Measurements from ENCODE around the gene CEBPG. TPM values are rescaled to one million over a fixed set of nuclear protein-coding genes. Genes with fewer than 3 reads are reported as not detected.

The CEBPG gene
- total RNA-seq, 3 donors from 2014 or later: 47.8 to 68.5 (median 58.2) TPM

Other genes starting within 250 kb of the CEBPG start
- gene WDR88, start 241.6 kb upstream of the CEBPG start, total RNA-seq: not detected
- gene LRP3, start 179.4 kb upstream of the CEBPG start, total RNA-seq: 10 to 100 TPM in 1 of 3 donors, 1 to 10 TPM in 2; 6.2 to 26.2 (median 7.4) TPM
- not detected for gene SLC7A10, start 147.9 kb upstream of the CEBPG start, total RNA-seq
- 10 to 100 TPM; 30.1 to 73.2 (median 66.1) TPM for gene CEBPA, start 71.2 kb upstream of the CEBPG start, total RNA-seq
- 10 to 100 TPM; 40.4 to 91.5 (median 79.1) TPM for gene PEPD, start 148.1 kb downstream of the CEBPG start, total RNA-seq
- gene CHST8, start 248.2 kb downstream of the CEBPG start, total RNA-seq: under 1 TPM in 1 of 3 donors, not detected in 2; 0.31 TPM

Data from mucosa of descending colon (tissue), 3 donors.